Middle frontal gyrus (tissue), 1 donor: Measurements from ENCODE around the gene PSMB9.
A peak's percentile ranks its signal among the peaks of the same experiment; 100 is the strongest.
"Not testable (repeated sequence)": the region's sequence is repeated elsewhere in the genome, so short reads cannot be mapped to it uniquely, and the experiment has no call there.

Experiments
- DNase-seq: peaks from one replicate; pipeline ENCODE4 v3.0.0-alpha.2; 2015; ENCODE audit warnings: low spot score; ENCODE audit errors: extremely low spot score

The PSMB9 gene

DNA sequence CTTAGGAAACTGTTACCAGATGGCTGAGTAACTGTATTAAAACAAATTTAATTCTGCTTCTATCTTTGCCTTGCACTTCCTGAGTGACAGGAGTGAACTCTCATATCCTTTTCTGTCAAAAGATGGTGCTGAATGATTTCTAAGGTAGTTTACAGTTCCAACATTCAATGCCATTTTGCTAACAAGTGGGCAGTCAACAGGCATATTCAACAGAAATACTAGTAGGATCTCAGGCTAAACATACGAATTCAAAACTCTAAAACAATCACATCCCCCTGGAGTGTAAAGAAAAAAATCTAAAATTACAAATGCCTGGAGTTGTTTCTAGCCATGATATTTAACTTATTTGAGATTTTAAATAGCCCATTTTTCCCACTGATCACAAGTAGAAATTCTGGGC, 6.7 kb downstream of the PSMB9 start:
- DNase-seq, result no peak

- DNase-seq, result no peak
Measured at GRCh38 chr6:32862725-32863124, 8.7 kb downstream of the PSMB9 start.

DNA sequence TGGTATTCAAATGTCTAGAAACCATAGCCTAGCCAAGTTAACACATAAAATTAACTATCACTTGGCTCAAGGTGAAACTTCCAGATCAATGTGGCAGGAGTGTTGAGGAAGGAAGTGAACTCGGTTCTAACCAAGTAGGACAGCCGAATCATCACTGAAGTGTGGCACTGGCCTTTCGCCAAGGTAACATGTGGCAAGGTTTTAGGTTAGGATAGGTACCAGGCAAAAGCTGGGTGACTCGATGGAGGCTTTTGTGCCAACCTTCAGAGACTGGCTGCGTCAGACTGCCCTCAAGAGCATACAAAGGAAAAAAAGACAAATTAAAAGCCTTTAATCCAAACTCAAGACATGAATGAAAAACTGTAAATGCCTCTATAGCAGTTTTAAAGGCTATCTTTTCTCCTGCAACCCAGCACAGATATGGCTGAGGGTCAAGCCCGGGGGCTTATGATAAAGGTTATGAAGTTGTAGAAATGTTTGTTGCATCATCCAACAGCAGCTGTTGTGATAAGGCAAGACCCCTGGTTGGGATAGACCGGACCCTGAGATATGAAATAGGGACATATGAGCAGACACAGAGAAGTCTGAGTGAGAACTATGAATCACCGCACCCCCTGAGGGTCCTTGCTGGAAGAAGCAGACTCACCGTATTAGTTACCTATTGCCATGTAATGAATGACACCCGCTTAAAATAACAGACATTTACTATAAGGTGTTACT, 11.9 kb downstream of the PSMB9 start:
- no peak for DNase-seq

DNA sequence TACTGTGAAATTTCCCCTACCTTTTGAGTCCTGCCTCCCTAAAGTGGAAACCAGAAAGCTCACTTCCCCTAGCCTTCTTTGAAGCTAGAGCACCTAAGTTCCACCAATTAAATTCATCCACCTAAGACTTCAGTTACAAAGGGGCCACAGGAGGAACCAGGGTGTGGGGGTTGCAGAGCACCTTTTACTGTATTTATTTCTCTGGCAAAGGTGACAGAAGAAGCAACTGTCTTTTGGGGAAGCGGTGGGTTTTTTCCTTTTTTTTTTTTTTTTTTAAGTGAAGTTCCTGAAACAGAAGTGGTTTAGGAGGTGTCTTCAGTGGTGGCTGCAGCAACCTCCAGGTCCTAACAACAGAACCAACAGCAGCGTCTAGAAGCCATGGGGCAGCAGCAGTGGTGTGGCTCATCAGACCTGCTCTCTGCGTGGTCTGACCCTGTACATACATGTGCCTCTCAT, 13.1 kb downstream of the PSMB9 start:
- no peak for DNase-seq

DNA sequence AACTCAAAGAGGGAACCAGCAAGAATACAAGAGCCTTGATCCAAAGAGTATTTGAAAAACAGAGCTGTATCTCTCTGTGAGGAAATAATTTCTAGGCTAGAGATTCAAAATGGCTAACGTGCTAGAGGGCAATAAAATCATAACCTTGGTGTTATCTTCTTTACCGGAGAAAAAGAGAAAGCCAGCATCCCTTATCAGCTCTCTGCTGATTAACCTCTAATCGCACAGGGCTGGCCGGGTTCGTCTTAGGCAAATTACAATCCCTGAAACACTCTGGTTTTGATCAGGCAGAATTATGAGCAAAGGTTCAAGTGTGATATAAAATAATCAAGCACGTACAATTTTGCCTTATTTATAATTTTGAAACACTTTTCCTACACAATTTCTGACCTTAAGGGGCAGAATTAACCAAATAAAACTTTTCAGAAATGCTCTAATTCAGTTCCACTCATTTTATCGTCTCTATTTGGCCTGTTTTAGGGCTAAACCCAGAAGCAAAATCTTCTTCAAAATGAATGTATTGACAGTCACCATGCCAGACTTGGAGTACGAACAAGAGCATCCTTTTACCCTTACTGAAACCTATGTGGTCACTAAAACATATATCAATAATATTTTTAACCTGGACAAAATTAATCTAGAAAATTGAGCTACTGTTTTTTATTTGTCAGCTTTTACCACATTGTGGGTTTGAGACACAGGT, 13.7 kb downstream of the PSMB9 start:
- DNase-seq, result no peak

DNA sequence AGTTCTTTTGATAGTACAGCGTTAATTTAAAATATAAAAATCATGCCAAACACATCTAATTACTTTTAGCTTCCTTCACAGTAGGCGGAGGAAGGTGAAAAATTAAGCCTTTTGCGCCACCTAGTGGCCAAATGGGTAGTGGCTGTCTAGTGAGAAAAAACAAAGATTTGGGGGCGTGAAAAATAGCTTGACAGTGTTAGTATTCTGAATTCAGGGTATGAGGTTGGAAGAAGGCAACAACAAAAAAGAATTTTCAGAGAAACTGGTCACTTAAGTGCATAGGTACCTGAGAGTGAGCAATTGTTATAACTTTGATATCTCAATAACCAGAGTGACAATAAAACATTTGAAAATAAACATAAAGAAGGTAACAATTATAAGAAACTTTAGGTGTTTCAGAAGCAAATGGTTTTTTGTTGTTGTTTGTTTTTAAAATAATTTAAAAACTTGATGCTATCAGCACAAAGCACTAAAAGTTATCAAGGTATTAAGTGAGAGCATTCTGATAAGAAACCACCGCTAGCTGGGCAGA, 14.3 kb downstream of the PSMB9 start:
- peak; percentile 71 for DNase-seq

- DNase-seq, result not testable (repeated sequence)
Measured at GRCh38 chr6:32873947-32874346, 20.0 kb downstream of the PSMB9 start.

- DNase-seq, result no peak
Measured at GRCh38 chr6:32876603-32877002, 22.6 kb downstream of the PSMB9 start.

DNA sequence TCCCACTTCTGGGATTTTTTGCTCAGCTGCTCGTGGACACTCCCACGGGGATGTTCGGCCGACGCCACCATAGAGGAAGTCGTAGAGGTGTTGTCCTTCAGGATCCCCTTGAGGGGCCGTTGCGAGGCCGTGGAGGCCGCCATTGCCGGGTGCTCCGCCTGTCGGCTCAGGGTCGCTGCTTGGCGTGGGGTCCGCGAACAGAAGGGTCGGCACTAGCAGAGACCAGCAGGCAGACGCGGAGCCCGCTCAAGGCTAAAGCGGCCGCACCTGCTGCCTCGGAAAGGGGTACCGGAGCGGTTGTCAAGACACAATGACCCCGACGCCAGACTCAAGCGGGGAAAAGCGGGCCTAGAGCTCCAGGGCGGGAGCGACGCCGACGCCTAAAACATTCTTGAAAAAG, 25.7 kb downstream of the PSMB9 start:
- no peak for DNase-seq

- DNase-seq, result not testable (repeated sequence)
Measured at GRCh38 chr6:32880962-32881361, 27.0 kb downstream of the PSMB9 start.

DNA sequence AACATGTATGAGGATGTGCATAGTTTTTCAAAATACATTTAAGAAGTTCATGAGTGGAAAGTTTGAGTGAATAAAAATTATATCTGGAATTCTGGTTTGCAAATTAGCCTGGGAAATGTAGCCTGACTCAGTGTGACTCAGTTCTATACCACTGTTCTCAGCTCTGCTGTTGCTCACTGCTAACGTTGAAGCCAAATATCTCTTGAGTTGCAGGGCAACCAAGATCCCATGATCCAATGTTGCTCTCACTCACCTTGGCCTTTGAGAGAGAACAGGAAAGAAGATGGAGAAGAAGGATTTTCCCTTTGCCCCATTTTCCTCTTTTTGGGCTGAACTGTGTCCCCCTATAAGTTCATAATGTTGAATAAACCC, 28.9 kb downstream of the PSMB9 start:
- no peak for DNase-seq

DNA sequence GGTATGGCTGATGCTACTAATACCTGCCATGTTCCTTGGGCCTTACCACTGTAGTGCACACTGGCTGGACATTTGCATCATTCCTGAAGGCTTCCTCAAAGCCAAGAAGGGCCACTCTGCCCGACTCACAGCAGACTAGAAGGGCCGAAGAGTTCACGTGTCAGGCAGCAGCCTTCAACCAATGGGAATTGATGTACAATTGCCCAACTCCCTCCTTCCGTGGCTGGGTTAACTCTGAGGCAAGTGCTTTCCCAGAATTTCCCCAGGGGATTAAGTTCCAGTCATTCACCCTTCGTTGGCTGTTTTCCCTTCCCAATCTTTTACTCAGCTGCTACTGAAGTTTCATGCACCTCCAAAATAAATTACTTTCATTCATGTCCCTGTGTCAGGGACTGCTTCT, 29.8 kb downstream of the PSMB9 start:
- no peak for DNase-seq

GRCh38 chr6:32885698-32886286, 31.8 kb downstream of the PSMB9 start:
- peak; percentile 58 for DNase-seq

- no peak for DNase-seq
Measured at GRCh38 chr6:32886681-32887383, 32.8 kb downstream of the PSMB9 start.

- no peak for DNase-seq
Measured at GRCh38 chr6:32887616-32888015, 33.6 kb downstream of the PSMB9 start.

DNA sequence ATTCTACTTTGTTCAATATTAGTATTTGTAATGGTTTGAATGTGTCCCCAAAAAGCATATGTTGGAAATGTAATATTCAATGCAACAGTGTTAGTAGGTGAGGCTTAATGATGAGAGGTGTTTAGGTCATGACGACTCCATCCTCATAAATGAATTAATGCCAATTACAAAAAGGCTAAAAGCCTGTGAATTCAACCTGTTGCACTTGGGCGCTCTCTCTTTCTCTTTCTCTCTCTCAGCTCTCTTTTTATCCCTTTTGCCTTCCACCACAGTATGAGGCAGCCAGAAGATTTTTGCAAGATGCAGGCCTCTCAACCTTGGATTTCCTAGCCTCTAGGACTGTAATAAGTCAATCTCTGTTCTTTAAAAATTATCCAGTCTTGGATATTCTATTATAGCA, 34.6 kb downstream of the PSMB9 start:
- no peak for DNase-seq

- no peak for DNase-seq
Measured at GRCh38 chr6:32889533-32889932, 35.5 kb downstream of the PSMB9 start.

DNA sequence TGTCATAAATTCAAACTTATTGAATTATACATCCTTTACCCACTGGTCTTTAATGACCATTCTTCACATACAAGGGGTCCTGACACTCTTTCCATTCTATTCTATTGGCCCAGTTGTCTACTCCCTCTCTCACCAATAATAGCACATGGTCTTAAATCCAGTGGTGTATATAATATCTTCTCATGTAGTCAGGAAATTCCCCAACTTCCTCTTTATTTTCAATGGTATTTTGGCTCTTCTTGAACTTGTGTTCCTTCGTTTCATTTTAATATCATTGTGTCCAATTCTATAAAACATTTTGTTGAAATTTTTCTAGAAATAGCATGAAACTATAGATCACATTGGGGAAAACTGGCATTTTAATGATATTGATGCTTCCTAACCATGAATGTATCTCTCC, 36.8 kb downstream of the PSMB9 start:
- DNase-seq, result no peak

- DNase-seq, result peak; percentile 92
Measured at GRCh38 chr6:32894085-32895005, 40.4 kb downstream of the PSMB9 start.

DNA sequence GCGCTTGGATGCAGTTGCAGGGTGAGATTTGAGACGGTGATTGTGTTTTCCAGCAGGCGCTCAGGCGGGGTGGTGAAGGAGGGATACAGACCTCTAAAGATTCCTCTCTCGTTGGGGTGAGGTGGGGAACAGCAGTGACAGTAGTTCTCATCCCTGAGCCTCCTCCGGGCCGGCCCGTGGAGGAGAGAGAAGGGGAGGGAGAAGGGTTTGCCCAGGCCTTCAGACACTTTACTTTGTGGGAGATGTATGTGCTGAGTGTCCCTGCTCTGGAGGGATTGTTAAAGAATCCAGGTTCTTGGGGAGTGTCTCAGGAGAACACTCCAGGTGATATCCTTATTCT, 41.0 kb downstream of the PSMB9 start:
- no peak for DNase-seq

- no peak for DNase-seq
Measured at GRCh38 chr6:32903952-32904351, 50.0 kb downstream of the PSMB9 start.
